Measurements from ENCODE around the gene BGN.

The BGN gene

GRCh38 chrX:153465691-153466380 lies 28.9 kb upstream of the BGN start:
- Histone ChIP-seq H2AK5ac (ENCODE audit: low read length, severe bottlenecking) (no peak overlapping the region), H2BK15ac (ENCODE audit: low read depth, poor library complexity, severe bottlenecking) (no peak overlapping the region), H3K4me2 (ENCODE audit: low read length, poor library complexity, severe bottlenecking) (no peak overlapping the region), H3K14ac (ENCODE audit: low read length in 2 of 2) (no peak overlapping the region), H2BK120ac (ENCODE audit: low read depth, low read length) (no peak overlapping the region), H3K27ac (ENCODE audit: low read length, poor library complexity, severe bottlenecking) (no peak overlapping the region), H2BK5ac (ENCODE audit: low read depth, low read length, poor library complexity, severe bottlenecking) (no peak overlapping the region), H3K36me3 (ENCODE audit: control insufficient read depth in 1 of 2, insufficient read depth in 2 of 2, low read depth in 1 of 2, low read length in 2 of 2) (peaks cover 4 to 46% of the 10 kb centered on the region in 2 experiments), H2AFZ (ENCODE audit: low read depth, low read length) (no peak overlapping the region), H3K4me1 (ENCODE audit: control insufficient read depth, insufficient read depth, low read depth, low read length) (peaks cover 18% of the 10 kb centered on the region), H3K79me1 (replicated peaks; ENCODE audit: low read length, poor library complexity, severe bottlenecking) (peaks cover 19% of the 10 kb centered on the region), H3K4me3 (ENCODE audit: insufficient read depth in 1 of 2, low read depth in 1 of 2, low read length in 2 of 2) (no peak overlapping the region), H3K23ac (ENCODE audit: low read length in 2 of 2) (no peak overlapping the region), H3K9ac (ENCODE audit: low read length) (no peak overlapping the region), H3K27me3 (ENCODE audit: control insufficient read depth in 1 of 2, insufficient read depth in 1 of 2, low read length in 2 of 2) (peaks cover 0 to 17% of the 10 kb centered on the region in 2 experiments), H4K8ac (ENCODE audit: low read length) (no peak overlapping the region), H3K18ac (ENCODE audit: low read depth in 1 of 2, low read length in 2 of 2) (no peak overlapping the region), H4K91ac (ENCODE audit: low read length) (no peak overlapping the region), H3K4ac (ENCODE audit: low read depth in 1 of 2, low read length in 2 of 2) (no peak overlapping the region), H2BK12ac (ENCODE audit: low read length in 2 of 2) (no peak overlapping the region), H3K9me3 (ENCODE audit: control insufficient read depth, low read length) (no peaks in the 10 kb centered on the region)
- DNase-seq, result no peak
- WGBS, result 91% methylated on average over 12 of the region's 19 CpGs

- H3K14ac ChIP-seq (ENCODE audit: low read length in 2 of 2), result no peak overlapping the region
- no peak overlapping the region for H2BK5ac ChIP-seq (ENCODE audit: low read depth, low read length, poor library complexity, severe bottlenecking)
- no peak overlapping the region for H3K4ac ChIP-seq (ENCODE audit: low read depth in 1 of 2, low read length in 2 of 2)
- no peak overlapping the region for H2BK120ac ChIP-seq (ENCODE audit: low read depth, low read length)
- WGBS, result 85% methylated on average over 11 of the region's 12 CpGs
- H4K91ac ChIP-seq (ENCODE audit: low read length), result no peak overlapping the region
- H3K27ac ChIP-seq (ENCODE audit: low read length, poor library complexity, severe bottlenecking), result no peak overlapping the region
- no peak overlapping the region for H2AK5ac ChIP-seq (ENCODE audit: low read length, severe bottlenecking)
- H2BK15ac ChIP-seq (ENCODE audit: low read depth, poor library complexity, severe bottlenecking), result no peak overlapping the region
- no peak overlapping the region for H3K18ac ChIP-seq (ENCODE audit: low read depth in 1 of 2, low read length in 2 of 2)
- H4K8ac ChIP-seq (ENCODE audit: low read length), result no peak overlapping the region
- no peak overlapping the region for H3K9ac ChIP-seq (ENCODE audit: low read length)
- H2BK12ac ChIP-seq (ENCODE audit: low read length in 2 of 2), result no peak overlapping the region
- no peak for DNase-seq
- peaks cover 26% of the 10 kb centered on the region for H3K4me1 ChIP-seq (ENCODE audit: control insufficient read depth, insufficient read depth, low read depth, low read length)
- no peak overlapping the region for H3K4me2 ChIP-seq (ENCODE audit: low read length, poor library complexity, severe bottlenecking)
- peaks cover 0 to 36% of the 10 kb centered on the region in 2 experiments for H3K36me3 ChIP-seq (ENCODE audit: control insufficient read depth in 1 of 2, insufficient read depth in 2 of 2, low read depth in 1 of 2, low read length in 2 of 2)
- no peak overlapping the region for H3K23ac ChIP-seq (ENCODE audit: low read length in 2 of 2)
- H3K79me1 ChIP-seq (replicated peaks; ENCODE audit: low read length, poor library complexity, severe bottlenecking), result peaks cover 17% of the 10 kb centered on the region
- H3K27me3 ChIP-seq (ENCODE audit: control insufficient read depth in 1 of 2, insufficient read depth in 1 of 2, low read length in 2 of 2), result peaks cover 0 to 12% of the 10 kb centered on the region in 2 experiments
- no peak overlapping the region for H2AFZ ChIP-seq (ENCODE audit: low read depth, low read length)
- no peak overlapping the region for H3K4me3 ChIP-seq (ENCODE audit: insufficient read depth in 1 of 2, low read depth in 1 of 2, low read length in 2 of 2)
- no peaks in the 10 kb centered on the region for H3K9me3 ChIP-seq (ENCODE audit: control insufficient read depth, low read length)
Measured at GRCh38 chrX:153468008-153468580, 26.7 kb upstream of the BGN start.

- Histone ChIP-seq H2BK12ac (ENCODE audit: low read length in 2 of 2) (no peak overlapping the region), H3K14ac (ENCODE audit: low read length in 2 of 2) (no peak overlapping the region), H2BK5ac (ENCODE audit: low read depth, low read length, poor library complexity, severe bottlenecking) (no peak overlapping the region), H2AFZ (ENCODE audit: low read depth, low read length) (peak overlapping the region; percentile 27), H2AK5ac (ENCODE audit: low read length, severe bottlenecking) (no peak overlapping the region), H3K27me3 (ENCODE audit: control insufficient read depth in 1 of 2, insufficient read depth in 1 of 2, low read length in 2 of 2) (peaks cover 0 to 10% of the 10 kb centered on the region in 2 experiments), H2BK15ac (ENCODE audit: low read depth, poor library complexity, severe bottlenecking) (no peak overlapping the region), H3K27ac (ENCODE audit: low read length, poor library complexity, severe bottlenecking) (no peak overlapping the region), H4K8ac (ENCODE audit: low read length) (no peak overlapping the region), H3K36me3 (ENCODE audit: control insufficient read depth in 1 of 2, insufficient read depth in 2 of 2, low read depth in 1 of 2, low read length in 2 of 2) (peaks cover 0 to 25% of the 10 kb centered on the region in 2 experiments), H3K79me1 (replicated peaks; ENCODE audit: low read length, poor library complexity, severe bottlenecking) (peaks cover 17% of the 10 kb centered on the region), H3K4me2 (ENCODE audit: low read length, poor library complexity, severe bottlenecking) (peak overlapping the region; percentile 96), H3K9me3 (ENCODE audit: control insufficient read depth, low read length) (no peaks in the 10 kb centered on the region), H3K4me3 (ENCODE audit: insufficient read depth in 1 of 2, low read depth in 1 of 2, low read length in 2 of 2) (peak overlapping the region; percentile 71 to 83), H3K4me1 (ENCODE audit: control insufficient read depth, insufficient read depth, low read depth, low read length) (peaks cover 27% of the 10 kb centered on the region), H3K9ac (ENCODE audit: low read length) (peak overlapping the region; percentile 73), H3K4ac (ENCODE audit: low read depth in 1 of 2, low read length in 2 of 2) (no peak overlapping the region), H3K23ac (ENCODE audit: low read length in 2 of 2) (no peak overlapping the region), H4K91ac (ENCODE audit: low read length) (no peak overlapping the region), H3K18ac (ENCODE audit: low read depth in 1 of 2, low read length in 2 of 2) (peak overlapping the region in 1 of 2 experiments; percentile 54), H2BK120ac (ENCODE audit: low read depth, low read length) (no peak overlapping the region)
- 0% methylated on average over 28 of the region's 32 CpGs for WGBS
- peak; percentile 58 for DNase-seq
Measured at GRCh38 chrX:153469811-153470410, 24.9 kb upstream of the BGN start.
